ENCODE measurements around the gene LRP11. TPM values are rescaled to one million over a fixed set of nuclear protein-coding genes. Genes with fewer than 3 reads are reported as not detected.
"Not testable (repeated sequence)": the region's sequence is repeated elsewhere in the genome, so short reads cannot be mapped to it uniquely, and the experiment has no call there.

The LRP11 gene
- total and polyA plus RNA-seq, 7 donors: 1.6 to 29.6 (median 7.9) TPM

DNA sequence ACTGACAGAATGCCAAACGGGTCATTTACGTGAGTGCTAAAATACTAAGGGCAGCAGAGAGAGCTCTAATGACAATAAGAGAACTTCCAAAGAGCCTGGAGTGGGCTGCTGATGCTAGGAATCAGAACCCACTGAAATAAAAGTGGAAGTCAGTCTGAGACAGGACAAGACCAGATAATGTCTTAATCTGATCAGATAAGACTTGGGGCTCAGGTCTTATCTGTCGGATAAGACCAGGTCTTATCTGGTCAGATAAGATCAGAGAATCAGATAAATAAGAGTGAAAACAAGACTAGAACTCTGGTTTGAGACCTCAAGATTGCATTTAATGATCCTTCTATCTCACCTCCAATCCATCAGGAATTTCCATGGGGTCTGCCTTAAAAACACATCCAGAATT lies 18.6 kb downstream of the LRP11 start:
- ATAC-seq (no peak), DNase-seq (no peak)
- H3K9me3 ChIP-seq: no peaks in the 10 kb centered on the region
- H3K27me3 ChIP-seq (ENCODE audit: insufficient read depth in 3 of 3, low read length in 2 of 3): no peaks in the 10 kb centered on the region
- H3K4me3 ChIP-seq: no peak overlapping the region
- peaks cover 31% of the 10 kb centered on the region for H3K4me1 ChIP-seq
- WGBS, 3 donors: 44 to 79% (median 75%) methylated on average over 3 of the region's 3 CpGs
- H3K36me3 ChIP-seq (ENCODE audit: insufficient read depth in 1 of 2, low read depth in 1 of 2): peaks cover 0 to 18% of the 10 kb centered on the region in 2 donors
- TF ChIP-seq, protein P1, sequence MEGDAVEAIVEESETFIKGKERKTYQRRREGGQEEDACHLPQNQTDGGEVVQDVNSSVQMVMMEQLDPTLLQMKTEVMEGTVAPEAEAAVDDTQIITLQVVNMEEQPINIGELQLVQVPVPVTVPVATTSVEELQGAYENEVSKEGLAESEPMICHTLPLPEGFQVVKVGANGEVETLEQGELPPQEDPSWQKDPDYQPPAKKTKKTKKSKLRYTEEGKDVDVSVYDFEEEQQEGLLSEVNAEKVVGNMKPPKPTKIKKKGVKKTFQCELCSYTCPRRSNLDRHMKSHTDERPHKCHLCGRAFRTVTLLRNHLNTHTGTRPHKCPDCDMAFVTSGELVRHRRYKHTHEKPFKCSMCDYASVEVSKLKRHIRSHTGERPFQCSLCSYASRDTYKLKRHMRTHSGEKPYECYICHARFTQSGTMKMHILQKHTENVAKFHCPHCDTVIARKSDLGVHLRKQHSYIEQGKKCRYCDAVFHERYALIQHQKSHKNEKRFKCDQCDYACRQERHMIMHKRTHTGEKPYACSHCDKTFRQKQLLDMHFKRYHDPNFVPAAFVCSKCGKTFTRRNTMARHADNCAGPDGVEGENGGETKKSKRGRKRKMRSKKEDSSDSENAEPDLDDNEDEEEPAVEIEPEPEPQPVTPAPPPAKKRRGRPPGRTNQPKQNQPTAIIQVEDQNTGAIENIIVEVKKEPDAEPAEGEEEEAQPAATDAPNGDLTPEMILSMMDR (IDR thresholded peaks at IDR 0.05): no peak
- intact Hi-C loops (cut with DNase I): loop anchor here (2.0 to 10.0 kb wide), 3 partner anchors 15 to 52 kb away; partner anchors contain the start of gene RAET1E (in 2 of the 2)
- peak overlapping the region; percentile 81 for H3K27ac ChIP-seq

DNA sequence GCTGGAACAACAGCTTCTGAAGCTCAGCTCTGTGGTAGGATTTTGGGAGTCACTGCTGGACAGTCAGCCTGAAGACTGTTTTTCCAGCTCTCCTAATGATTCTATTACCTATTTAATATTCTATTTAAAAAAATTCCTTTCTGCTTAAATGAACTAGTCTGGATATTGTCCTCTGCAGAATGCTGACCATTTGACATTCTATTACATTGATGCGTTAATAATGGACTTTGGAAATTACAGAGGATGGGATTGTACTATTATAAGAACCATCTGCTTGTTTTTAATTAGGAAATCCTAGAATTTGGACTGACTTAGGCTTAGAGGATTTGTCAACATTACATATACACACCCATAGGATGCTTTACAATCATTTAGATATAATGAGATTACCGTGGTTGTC lies 19.7 kb downstream of the LRP11 start:
- DNase-seq (no peak), ATAC-seq (no peak)
- TF ChIP-seq, protein P1 (IDR thresholded peaks at IDR 0.05): no peak
- Histone ChIP-seq H3K36me3 (ENCODE audit: insufficient read depth in 1 of 2, low read depth in 1 of 2) (peaks cover 0 to 18% of the 10 kb centered on the region in 2 donors), H3K9me3 (no peaks in the 10 kb centered on the region), H3K27me3 (ENCODE audit: insufficient read depth in 3 of 3, low read length in 2 of 3) (no peaks in the 10 kb centered on the region), H3K4me3 (no peak overlapping the region), H3K27ac (no peak overlapping the region), H3K4me1 (peaks cover 31% of the 10 kb centered on the region)
- intact Hi-C loops (cut with DNase I): loop anchor here (2.0 to 10.0 kb wide), 2 partner anchors 16 to 50 kb away; partner anchors contain the start of gene RAET1E (in 1 of the 2)
- WGBS, 3 donors: 96 to 100% (median 97%) methylated on average over 2 of the region's 2 CpGs

DNA sequence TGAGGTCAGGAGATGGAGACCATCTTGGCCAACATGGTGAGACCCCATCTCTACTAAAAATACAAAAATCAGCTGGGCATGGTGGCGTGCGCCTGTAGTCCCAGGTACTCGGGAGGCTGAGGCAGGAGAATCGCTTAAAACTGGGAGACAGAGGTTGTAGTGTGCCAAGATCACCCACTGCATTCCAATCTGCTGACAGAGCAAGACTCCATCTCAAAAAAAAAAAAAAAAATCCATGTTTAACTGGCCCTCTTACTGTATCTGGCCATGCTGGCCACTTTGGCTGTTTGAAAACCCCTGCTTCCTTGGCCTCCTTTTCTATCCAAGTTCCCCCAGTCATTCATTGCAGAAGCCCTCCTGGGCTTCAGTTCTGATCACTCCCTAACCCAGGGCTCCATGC lies 20.1 kb downstream of the LRP11 start:
- 84 to 98% (median 88%) methylated on average over 4 of the region's 4 CpGs for WGBS, 3 donors
- intact Hi-C loops (cut with DNase I): loop anchor here (2.0 to 10.0 kb wide), 2 partner anchors 17 to 51 kb away; partner anchors contain the start of gene RAET1E (in 1 of the 2)
- not testable (repeated sequence) for ATAC-seq

DNA sequence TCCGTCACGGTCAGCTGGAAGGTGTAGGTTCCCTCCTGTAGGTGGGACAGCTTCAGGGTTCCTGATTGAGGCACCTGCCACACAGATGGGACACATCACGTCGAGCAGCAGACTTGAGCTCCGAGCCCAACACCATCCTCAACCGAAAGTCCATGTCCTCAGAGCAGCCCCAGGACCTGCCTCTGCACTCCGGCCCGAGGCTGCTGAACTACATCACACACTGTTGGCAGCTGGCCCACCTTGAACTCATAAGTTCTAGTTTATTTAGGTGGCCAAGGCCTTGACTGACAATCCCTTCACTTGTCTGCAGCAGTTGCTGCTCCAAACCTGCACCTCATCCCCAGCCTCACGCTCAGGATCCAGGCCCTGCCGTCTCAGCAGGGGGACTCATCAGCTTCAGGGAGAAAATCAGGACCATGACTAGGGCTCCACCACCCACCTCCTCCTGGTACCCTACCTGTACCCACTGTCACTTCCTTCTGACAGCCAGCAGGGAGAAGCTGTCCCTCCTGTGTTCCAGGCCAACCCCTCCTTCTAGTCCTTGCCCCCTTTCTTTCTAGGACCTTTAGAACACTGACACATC lies 21.0 kb downstream of the LRP11 start:
- TF ChIP-seq, protein P1 (IDR thresholded peaks at IDR 0.05): no peak
- WGBS, 3 donors: 75 to 87% (median 78%) methylated on average over 10 of the region's 10 CpGs
- Histone ChIP-seq H3K36me3 (ENCODE audit: insufficient read depth in 1 of 2, low read depth in 1 of 2) (peaks cover 0 to 22% of the 10 kb centered on the region in 2 donors), H3K27ac (no peak overlapping the region), H3K9me3 (no peaks in the 10 kb centered on the region), H3K4me3 (no peak overlapping the region), H3K4me1 (peaks cover 31% of the 10 kb centered on the region), H3K27me3 (ENCODE audit: insufficient read depth in 3 of 3, low read length in 2 of 3) (no peaks in the 10 kb centered on the region)
- DNase-seq (no peak), ATAC-seq (no peak)
- intact Hi-C loops (cut with DNase I): loop anchor here in 1 of 2 donors (10.0 kb wide), 1 partner anchor 52 kb away; the partner anchor contains the start of gene RAET1E

More for the DNA sequence above, 20.1 kb downstream of the LRP11 start:
- Histone ChIP-seq H3K4me1 (peaks cover 31% of the 10 kb centered on the region), H3K36me3 (ENCODE audit: insufficient read depth in 1 of 2, low read depth in 1 of 2) (peaks cover 0 to 21% of the 10 kb centered on the region in 2 donors)
- not testable (repeated sequence) for H3K9me3 ChIP-seq; H3K4me3 ChIP-seq; H3K27ac ChIP-seq; DNase-seq; H3K27me3 ChIP-seq (ENCODE audit: insufficient read depth in 3 of 3, low read length in 2 of 3)

DNA sequence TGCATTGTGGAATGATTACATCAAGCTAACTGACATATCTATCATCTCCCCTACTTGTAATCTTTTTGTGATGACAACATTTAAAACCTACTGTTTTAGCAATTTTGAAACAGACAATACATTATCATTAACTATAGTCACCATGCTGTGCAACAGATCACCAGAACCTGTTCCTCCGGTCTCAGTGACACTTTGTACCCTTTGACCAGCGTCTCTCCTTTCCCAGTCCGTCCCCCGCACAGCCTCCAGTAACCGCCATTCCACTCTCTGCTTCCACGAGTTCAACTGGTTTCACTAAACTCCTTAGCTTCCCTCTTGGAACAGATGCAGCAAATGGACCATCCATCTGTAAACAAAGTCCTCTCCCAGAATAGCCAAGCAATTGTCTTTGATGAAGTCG lies 21.8 kb downstream of the LRP11 start:
- Histone ChIP-seq H3K9me3 (no peaks in the 10 kb centered on the region), H3K27me3 (ENCODE audit: insufficient read depth in 3 of 3, low read length in 2 of 3) (no peaks in the 10 kb centered on the region), H3K27ac (no peak overlapping the region), H3K36me3 (ENCODE audit: insufficient read depth in 1 of 2, low read depth in 1 of 2) (peaks cover 0 to 26% of the 10 kb centered on the region in 2 donors), H3K4me3 (no peak overlapping the region), H3K4me1 (peaks cover 26% of the 10 kb centered on the region)
- DNase-seq (no peak), ATAC-seq (no peak)
- TF ChIP-seq, protein P1 (IDR thresholded peaks at IDR 0.05): no peak
- intact Hi-C loops (cut with DNase I): loop anchor here in 1 of 2 donors (10.0 kb wide), 1 partner anchor 52 kb away; the partner anchor contains the start of gene RAET1E
- WGBS, 3 donors: 92 to 95% (median 93%) methylated on average over 7 of the region's 7 CpGs

All from psoas muscle (tissue), 8 donors.